SHP77 treated with DMSO at 0.1 percent for 48 hours (cell line): ENCODE results near the gene LRTM1.

ENCODE experiments used
- DNase-seq: peaks from one replicate; lab custom pipeline; 2025; lab: John Stamatoyannopoulos, UW

The LRTM1 gene

DNA sequence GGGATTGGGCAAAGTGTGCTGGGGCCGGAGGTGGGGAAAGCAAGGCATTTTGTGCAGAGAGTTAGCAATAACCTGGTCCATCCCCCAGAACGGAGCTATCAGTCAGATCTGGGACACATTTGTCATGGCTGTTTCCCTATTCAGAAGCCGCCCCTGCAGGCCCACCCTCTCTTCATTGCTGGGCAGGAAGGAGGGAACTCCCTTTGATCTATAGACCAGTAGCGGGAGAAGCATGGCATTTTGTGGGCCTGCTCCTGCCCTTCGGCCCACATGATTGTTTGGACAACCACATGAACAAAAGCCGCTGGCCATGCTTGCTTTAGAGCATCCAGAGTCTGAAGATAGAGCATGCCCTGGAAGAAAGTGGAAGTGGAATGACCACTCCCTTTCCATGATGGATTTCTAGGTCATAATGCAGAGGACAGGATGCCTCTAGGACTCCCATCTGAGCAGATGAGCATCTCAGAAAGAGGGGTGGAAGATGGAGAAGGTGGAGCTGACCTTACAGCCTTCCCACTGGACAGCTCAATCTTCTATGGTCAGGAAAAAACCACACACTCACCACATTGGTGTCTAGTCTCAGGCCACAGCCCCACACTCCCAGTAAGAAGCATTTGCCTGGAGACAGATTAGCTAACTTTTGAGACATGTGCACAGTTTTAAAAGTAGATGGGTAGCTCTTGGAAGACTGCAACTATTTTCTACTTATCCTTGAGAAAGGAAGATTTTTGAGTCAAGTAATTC lies 11.9 kb upstream of the LRTM1 start:
- no peak for DNase-seq

DNA sequence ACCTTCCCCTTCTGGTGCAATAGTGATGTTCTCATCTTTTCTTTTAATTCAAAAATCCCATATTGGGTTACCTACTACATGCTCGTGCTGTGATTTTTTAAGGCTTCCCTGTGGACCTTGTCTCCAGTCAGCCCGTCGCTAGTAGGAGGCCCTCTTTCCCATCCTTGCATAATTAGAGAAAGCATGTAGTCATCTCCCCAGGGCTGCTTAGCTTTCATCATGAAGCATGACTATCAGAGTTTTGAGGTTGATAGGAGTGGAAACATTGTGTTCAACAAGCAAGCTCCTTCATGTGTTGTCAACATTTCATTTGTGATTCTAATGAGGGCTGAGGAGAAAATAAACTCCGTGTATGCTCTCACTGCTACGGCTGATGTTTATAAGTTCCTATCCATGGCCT lies 8.7 kb upstream of the LRTM1 start:
- DNase-seq, result no peak

DNA sequence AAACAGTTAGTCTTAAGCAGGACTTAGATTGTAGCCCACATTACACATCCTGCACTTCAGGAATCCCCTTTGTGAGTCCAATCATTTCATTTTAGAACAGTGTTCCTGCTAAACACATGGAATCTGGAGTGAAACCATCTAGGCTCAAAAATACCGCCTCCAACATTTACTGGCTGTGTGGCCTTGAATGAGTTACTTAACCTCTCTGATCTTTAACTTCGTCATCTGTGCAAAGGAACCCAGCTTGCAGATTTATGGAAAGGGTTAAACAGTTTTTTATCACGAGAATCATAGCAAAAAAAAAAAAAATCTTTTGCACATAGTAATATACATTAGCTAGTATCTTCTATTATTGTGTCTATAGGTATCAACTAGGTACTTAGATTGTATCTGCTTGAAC lies 8.0 kb upstream of the LRTM1 start:
- no peak for DNase-seq

DNA sequence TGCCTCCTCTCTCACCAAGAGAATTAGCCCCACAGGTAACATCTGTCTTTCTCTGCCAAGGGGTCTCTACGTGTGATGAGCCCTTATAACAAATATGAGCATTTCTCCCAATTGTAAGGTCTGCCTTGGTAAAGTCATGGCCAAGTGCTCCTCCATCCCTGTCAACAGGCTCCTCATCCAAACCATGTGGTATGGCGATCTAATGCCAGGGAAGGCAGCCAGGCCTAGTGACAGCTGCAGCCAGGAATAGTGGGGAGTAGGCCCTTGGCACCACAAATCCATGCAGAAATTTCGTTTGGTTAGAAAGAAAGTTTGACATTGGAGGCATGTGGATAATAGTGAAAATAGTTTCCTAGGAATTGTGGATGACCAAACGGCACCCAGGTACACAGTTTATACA lies 4.7 kb upstream of the LRTM1 start:
- no peak for DNase-seq

DNA sequence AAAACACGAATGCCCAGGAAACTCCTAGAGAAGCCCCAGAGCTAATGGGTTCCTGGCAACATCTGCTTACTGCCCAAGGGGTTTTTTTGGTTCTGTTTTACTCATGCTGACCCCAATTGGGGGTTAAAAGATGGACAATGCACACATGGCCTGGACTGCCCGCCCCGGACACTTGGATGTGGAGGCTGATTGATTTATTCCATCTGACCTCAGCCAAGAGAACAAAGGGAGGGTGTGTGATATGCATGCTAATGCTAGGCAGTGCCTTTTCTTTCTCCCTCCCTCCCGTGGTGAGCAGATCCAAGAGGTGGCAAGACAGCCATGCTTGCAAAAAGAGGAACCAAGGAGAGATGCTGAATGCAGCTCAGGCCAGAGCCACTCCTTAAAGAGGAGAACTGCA lies 3.3 kb upstream of the LRTM1 start:
- DNase-seq, result no peak

DNA sequence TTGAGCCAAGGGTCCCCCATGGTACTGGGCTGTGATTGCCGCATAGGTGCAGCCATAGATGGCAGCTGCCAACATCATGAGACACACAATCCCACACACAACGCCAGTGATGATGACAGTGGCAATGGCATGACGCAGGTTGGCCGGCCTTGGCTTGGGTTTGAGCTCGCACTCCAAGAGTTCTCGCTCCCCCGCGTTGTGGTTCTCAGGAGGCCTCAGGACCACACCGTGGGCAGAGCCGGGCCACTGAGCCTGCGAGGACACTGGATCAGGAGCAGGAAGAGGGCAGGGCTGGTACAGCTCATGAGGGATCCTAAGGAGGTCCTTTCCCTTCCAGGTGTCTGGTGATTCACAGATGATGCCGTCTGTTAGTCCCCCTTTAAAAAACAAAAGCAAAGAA lies 9.3 kb downstream of the LRTM1 start:
- DNase-seq, result no peak

DNA sequence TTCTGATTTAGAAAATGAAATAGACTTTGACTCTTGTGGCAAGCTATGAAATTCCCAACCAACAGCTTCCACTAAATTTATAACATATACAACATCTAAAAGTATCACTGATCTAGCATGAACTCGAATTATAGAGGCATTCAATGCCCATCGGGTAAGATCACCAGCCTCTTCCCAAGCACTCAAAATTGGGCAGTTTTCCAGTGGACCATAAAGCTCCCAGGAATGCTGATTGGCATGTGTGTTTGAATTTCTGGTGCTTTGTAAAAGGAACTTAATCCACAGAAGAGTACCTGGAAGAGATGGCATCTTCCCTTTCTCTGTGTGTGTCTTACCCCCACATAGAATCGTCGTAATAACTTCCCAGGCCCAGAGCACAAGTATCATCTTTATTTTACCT lies 10.0 kb downstream of the LRTM1 start:
- no peak for DNase-seq

DNA sequence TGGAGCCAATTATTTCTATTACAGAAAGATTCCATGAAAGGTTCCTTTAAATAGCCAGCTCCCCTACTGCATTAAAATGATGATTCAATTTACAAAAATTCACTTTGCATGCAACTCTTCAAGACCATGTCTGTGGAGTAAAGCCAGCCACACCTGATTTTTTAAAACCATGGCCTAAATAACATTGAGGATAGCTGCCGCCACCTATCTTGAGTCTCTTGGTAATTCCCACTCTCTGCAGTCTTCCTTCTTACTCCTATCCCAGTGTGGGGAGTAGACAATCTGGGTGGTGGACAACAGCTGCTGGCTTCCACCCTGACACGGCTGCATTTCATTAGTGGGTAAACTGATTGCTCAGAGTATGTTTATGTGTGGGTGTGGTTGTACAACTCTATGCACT lies 10.7 kb downstream of the LRTM1 start:
- no peak for DNase-seq

DNA sequence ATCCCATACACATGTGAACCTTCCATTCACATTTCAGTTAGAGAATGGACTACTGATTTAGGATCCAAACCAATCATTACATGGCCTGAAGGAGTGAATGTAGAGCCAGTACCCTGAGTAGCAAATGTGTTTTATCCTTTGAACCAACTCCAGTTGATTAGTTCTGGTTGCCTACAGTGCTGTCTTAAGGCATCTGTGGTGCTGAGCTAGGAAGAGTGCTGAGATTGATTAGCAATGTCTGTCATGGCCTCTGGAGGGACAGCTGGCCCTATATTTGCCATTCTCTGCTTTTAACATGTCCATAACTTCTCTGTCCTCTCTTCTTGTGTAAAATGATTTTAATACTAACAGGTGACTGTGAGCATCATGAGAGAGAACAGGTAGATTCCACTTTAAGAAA lies 11.1 kb downstream of the LRTM1 start:
- no peak for DNase-seq

DNA sequence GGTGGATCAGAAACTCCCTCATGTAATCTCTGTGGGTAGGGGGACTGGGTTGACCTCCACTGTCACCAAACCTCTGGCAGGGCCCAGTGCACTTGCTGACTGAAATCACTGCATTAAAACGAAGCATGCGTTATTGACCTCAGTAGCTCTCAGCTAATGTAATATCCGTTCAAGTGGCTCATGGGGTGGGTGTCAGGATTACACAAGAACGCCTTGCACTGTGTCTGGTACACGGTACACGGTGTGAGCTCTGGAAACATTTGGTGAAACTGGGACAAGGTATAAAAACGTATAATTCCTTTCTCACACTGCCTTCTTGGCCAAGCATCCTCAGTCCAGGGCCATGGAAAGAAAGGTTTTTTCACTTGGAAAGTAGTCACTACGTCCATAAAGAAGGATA lies 11.9 kb downstream of the LRTM1 start:
- DNase-seq, result no peak

DNA sequence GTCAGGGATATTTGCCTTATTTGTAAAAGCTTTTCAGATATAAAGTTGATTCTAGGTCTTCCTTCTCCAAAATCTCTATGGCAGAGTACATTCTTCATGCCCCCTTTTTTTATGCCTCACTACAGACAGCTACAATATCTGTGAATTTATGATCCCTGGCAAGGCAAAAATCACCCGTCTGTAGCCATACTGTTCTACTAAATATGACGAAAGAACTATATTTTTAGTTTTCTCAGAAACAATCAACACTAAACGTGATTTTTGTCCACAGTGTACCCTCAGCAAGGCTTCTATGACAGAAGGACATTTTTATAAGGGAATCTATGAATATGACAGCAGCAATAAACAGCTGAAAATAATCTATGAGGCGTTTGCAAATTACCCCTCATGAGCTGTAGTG lies 12.7 kb downstream of the LRTM1 start:
- DNase-seq, result no peak

DNA sequence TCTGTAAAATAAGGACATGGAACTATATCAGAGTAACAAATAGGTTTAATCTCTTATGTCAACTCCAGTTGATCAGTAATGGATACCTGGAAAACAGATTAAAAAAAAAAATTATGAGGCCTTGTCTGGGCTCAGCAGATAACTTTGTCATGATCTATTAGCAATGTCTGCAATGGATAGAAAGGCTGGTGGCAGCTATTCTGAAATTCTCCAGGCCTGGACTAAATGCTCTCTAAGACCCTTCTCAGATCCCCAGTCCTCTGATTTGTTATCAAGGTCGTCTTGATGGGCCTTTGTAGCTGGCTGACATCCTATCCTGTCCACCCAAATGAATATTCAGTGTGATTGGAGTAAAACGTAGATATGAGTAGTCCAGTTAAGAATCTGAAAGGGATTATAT lies 13.7 kb downstream of the LRTM1 start:
- no peak for DNase-seq

DNA sequence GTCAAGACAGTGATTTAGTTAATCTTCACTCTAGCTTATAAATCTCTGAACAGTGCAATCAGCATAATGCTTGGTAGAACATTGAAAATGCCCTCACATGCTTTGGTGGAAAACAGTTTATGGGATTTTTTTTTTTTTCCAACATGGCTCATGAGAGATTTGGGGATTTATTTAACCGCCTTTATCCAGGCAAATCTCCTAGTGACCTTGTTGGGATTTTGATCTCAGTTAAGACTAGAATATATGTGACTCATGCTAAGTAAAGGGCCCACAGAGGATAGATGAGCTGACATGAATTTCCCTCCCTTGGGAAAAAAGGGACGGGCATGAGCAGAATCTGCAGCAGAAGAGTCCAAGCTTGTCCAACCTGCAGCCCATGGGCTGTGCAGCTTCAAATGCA lies 18.7 kb downstream of the LRTM1 start:
- DNase-seq, result no peak

DNA sequence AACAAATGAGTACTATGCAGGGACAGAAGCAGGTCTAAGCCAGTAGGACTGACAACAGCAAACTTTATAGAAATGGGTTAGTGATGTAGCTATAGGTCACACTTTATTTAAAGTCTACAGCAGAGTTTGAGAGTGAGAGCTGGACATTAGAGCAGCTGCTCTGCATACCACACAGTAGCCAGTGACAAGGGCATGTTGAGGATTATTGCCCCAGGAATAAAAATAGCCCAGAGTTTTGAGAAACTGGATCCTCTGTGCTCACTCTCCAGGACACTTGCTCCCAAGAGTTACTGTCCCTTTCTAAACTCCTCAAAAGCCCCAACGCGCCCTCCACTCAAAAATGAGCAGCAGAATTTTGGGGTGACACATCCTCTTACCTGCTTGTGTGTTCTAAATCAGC lies 21.1 kb downstream of the LRTM1 start:
- no peak for DNase-seq

DNA sequence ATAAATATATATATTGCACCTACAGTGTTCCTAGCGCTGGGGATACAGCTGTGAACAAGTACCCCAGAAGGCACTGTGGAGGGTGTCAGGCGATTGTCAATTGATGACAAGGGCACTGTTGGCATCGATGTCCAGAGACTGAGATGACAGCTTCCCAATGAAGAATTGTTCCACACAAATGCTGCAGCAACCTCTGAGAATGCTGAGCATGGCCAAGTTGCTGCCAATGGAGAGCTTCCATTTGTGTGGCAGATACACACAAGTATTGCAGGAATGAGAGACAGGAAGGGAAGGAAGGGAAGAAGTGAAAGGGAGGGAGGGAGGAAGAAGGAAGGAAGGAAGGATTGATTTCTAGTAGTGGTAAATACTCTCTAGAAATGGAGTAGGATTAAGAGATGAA lies 21.9 kb downstream of the LRTM1 start:
- no peak for DNase-seq

DNA sequence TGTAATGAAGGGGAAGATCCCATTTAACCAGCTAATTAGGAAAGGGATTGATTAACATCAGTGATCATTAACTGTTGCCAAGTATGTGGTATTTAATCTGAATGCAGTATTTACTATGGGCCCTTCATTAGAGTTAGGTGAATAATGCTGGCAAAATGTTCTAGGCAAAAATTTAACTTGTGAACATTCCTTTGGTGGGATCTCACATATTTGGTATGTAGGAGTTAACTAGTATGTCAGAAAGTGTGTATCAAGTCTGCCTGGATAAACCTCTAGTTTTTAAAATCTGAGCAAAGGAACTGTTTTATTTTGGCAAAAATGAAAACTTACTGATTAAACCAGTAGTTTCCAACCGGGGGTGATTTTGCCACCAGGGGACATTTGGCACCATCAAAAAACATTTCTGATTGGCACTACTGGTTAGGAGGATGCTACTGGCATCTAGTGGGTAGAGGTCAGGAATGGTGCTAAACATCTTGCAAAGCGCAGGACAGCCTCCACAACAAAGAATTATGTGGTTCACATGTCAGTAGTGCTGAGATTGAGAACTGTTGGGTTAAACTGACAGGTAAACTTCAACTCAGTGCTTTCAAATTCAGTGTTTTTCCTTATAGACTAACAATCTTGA lies 22.5 kb downstream of the LRTM1 start:
- no peak for DNase-seq

DNA sequence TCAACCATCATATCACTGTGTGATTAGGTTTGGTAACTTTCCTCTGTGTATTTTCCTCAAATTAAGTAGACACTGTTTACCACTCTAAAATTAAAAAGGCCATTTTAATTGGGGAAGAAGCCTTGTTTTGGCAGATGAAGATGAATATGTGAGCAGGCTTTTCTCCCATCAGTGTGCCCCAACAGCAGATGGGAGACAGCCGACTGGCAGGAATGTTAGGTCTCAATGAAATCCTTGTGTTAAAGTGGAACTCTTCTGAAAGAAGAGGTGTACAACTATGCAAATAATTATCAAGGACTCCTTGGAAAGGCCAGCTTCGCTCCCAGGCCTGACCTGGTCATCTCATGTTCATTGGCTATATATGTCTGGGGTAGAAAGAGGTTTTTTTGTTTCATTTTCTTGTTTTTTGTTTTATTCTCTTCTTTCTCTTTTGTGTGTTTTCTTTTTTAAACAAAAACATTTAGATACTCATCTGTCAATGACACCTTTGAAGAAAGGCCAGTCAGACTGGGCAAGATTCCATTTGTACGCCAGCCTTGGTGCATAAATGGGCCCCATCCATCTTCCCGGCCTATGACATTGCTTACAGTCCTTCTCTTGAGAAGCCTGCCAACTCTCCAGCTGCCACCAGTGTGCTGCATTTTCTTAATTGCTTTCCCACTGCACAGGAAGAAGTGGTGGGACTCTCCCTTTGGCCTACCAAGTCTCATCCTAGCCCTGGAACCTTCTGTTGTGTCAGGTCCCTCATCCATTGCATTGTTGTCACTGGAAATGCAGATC lies 25.8 kb downstream of the LRTM1 start:
- DNase-seq, result no peak

DNA sequence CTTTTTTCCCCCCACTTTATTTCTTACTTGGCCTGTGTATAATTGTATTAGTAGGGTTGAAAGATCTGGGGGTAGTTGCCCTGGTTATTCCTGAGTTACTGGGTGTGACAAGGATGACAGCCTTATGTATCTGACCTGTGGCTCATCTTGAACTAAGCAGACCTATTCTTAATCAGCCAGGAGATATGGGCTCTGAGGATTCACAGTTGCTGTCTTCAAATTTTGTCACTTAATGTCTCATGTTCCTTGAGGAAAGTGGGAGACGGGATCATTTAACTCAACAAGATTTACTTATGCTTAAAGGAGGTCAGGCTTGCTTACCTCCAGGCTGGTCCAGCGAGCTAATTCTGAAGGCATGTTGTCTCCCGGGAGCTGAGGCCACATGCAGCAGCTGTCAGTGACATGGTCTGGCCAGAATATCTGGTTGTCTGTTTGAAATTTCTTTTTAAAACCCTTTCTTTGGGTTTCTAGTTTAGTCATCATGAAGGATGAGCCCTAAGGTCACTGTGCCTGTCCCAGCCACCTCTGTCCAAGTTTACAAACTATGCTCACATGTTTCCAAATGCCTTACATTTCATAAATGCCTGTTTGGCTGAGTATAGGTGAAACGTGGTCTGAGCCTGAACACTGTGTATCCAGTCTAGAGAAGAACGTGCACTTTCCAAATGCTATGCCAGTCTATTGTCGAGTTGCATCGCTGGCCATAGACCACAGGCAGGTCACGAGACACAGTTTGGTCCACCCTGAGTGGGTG lies 26.8 kb downstream of the LRTM1 start:
- DNase-seq, result no peak

DNA sequence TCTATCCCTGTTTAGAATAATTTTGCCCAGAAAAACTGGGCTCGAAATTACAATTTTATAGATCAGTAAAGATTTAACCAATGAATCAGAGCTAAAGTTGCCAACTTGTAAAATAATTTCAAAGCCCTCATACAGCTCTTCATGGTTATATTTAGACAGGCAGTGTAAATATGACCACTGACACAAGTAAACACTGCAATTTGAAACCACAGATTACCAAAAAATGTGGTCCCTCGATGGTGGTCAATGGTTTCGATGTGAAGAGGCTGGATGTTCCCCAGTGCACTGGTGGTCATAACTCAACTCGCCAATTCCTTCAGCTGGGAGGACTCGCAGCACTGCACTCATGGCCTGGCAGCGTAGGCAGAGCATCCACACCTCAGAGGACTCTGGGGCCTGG lies 28.6 kb downstream of the LRTM1 start:
- DNase-seq, result no peak

DNA sequence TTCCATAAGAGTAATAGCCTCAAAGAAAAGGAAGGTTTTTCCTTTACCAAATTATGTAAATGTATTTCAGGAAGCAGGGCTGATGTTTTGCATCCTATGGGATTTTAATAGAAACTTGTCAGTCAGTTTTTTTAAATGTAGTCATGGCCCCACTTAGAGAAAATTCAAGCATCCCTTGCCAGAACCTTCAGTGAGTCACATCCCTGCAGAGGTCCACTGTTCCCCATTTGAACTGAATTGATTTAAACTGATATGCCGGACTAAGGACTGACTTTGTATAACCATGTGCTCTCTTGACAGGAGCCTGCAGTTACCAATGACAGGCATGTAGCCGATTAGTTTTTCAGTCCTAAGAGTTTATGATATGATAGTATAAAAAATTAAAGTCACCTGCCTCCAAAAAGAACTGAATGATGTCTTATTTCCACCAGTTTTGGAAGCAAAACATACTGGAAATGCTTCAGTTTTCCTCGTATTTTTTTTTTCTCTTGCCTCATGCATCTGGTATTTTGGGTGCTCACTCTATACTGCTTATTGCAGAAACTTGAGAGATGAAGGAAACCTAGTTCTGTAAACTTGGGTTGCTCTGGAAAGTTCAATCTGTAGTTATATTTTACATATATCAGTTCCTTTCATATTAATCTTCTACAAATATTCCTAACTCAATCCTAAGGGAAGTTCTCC lies 30.7 kb downstream of the LRTM1 start:
- DNase-seq, result no peak

DNA sequence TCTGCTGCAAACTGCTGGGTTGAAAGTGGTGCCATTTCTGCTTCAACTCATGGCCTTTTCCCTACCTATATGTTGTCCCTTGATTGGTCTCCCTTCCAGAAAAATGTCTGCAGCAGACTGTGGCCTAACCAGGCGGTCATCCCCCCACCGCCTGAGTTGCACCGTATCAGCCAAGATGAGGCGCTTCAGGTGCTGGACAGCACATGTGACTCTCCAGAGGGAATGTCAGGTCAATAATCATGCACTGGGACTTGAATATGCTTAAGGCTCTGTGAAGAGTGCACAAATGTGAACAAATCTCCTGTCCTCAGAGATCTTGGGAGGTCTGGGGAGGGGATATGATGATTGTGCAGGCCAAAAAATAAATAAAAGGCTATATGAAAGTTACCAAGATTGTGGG lies 32.2 kb downstream of the LRTM1 start:
- DNase-seq, result no peak

DNA sequence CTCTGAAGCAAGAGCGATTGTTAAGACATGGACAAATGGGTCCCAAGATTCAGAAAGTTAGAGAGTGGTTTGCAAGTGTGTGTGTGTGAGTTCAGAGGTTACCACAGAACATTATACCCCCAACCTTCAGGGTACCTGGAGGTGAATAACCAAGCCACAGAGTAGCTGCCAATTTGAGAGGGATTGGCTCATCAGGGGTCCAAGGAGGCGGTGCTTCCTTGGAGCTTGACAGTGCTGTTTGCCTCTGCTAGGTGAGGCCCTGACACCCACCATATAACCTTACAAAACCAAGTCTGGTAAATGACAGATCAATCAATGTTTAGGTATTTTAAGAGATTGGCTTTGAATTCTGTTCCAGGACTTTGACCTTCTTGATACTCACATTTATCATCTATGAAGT lies 35.7 kb downstream of the LRTM1 start:
- no peak for DNase-seq
